ENCODE results near the gene PRF1.
A peak's percentile ranks its signal among the peaks of the same experiment; 100 is the strongest.
"Not testable (repeated sequence)": the region's sequence is repeated elsewhere in the genome, so short reads cannot be mapped to it uniquely, and the experiment has no call there.

The PRF1 gene

GRCh38 chr10:70592746-70593512 lies 9.6 kb downstream of the PRF1 start:
- DNase-seq = no peak

GRCh38 chr10:70592186-70592735 lies 10.3 kb downstream of the PRF1 start:
- no peak for DNase-seq

GRCh38 chr10:70590655-70591416 lies 11.7 kb downstream of the PRF1 start:
- DNase-seq = no peak

GRCh38 chr10:70589762-70590654 lies 12.5 kb downstream of the PRF1 start:
- DNase-seq = no peak

GRCh38 chr10:70588859-70589570 lies 13.5 kb downstream of the PRF1 start:
- no peak for DNase-seq

- DNase-seq = no peak
Measured at GRCh38 chr10:70588255-70588654, 14.3 kb downstream of the PRF1 start.

- DNase-seq = no peak
Measured at GRCh38 chr10:70587045-70587658, 15.4 kb downstream of the PRF1 start.

- no peak for DNase-seq
Measured at GRCh38 chr10:70586348-70586930, 16.1 kb downstream of the PRF1 start.

GRCh38 chr10:70585578-70586169 lies 16.9 kb downstream of the PRF1 start:
- DNase-seq = peak; percentile 21

GRCh38 chr10:70584909-70585544 lies 17.5 kb downstream of the PRF1 start:
- DNase-seq = peak; percentile 93

GRCh38 chr10:70584366-70584765 lies 18.2 kb downstream of the PRF1 start:
- DNase-seq = peak; percentile 56

GRCh38 chr10:70583669-70584037 lies 18.9 kb downstream of the PRF1 start:
- DNase-seq = no peak

- no peak for DNase-seq
Measured at GRCh38 chr10:70582793-70583668, 19.5 kb downstream of the PRF1 start.

- DNase-seq = not testable (repeated sequence)
Measured at GRCh38 chr10:70581176-70581575, 21.4 kb downstream of the PRF1 start.

GRCh38 chr10:70579234-70580002 lies 23.1 kb downstream of the PRF1 start:
- no peak for DNase-seq

- DNase-seq = peak; percentile 18
Measured at GRCh38 chr10:70578371-70578947, 24.1 kb downstream of the PRF1 start.

GRCh38 chr10:70576803-70577517 lies 25.6 kb downstream of the PRF1 start:
- no peak for DNase-seq
